ENCODE results near the gene ANKRD11.

GRCh38 chr16:89304941-89305705, 185.2 kb downstream of the ANKRD11 start:
- TF ChIP-seq CTCF (conservative IDR thresholded peaks at IDR 0.05 in 1 of 2, IDR thresholded peaks at IDR 0.05 in 1 of 2; ENCODE audit: low read depth in 1 of 2, low read length in 2 of 2) (no peak), EZH2 (IDR thresholded peaks at IDR 0.05; ENCODE audit: low read length, missing control alignments) (no peak)
